GM19455 (cell line): ENCODE measurements around the gene TDP2.
A peak's percentile ranks its signal among the peaks of the same experiment; 100 is the strongest.
"Not testable (repeated sequence)": the region's sequence is repeated elsewhere in the genome, so short reads cannot be mapped to it uniquely, and the experiment has no call there.

Source experiments
- ATAC-seq: cut with Tn5 transposase; IDR thresholded peaks from one replicate; pipeline ENCODE4 v1.9.1; 2021; ENCODE audit not compliant: unreplicated experiment

The TDP2 gene

DNA sequence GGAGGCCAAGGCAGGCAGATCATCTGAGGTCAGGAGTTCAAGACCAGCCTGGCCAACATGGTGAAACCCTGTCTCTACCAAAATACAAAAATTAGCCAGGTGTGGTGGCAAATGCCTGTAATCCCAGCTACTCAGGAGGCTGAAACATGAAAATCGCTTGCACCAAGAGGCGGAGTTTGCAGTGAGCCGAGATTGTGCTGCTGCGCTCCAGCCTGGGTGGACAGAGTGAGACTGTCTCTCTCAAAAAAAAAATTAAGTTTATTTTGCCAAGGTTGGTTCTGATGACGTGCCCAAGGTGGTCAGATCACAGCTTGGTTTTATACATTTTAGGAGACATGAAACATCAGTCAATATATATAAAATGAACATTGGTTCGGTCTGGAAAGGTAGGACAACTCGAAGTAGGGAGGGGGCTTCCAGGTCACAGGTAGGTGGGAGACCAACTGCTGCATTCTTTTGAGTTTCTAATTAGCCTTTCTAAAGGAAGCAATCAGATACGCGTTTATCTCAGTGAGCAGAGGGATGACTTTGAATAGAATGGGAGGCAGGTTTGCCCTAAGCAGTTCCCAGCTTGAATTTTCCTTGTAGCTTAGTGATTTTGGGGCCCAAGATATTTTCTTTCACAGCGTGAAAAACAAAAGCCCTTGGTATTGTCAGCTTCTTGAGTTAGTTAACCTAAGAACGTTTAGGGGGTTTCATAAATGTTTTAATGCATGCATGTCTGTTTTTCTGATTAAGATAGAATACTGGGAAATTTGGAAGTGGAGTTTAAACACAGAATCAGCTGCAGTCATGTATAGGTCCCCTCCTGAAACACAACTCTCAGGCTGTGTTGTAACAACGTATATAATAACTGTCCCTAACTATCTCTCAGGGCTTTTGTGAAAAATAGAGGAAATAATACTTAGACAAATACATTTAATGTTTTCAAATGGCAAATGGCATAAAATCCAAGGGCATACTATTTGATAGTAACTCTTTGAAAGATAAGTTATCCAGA lies 16.9 kb upstream of the TDP2 start:
- ATAC-seq: no peak

DNA sequence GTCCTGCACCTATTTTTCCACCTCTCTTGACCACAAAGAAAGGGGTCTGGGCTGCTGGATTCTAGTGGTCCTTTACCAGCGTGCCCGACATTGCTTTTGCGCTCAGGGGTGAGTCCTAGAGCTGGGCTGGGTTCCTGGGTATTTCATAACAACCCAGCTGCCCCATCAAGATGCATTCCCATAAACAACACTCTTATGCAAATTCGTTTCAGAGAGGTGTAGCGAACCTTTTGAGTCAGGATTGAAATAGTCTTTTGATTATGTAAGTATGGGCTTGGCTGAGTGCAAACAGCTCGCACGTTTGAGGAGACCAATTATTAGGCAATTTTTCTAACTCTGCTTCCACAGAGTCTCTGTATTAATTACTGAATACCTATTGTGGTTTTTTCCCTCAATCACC lies 13.9 kb upstream of the TDP2 start:
- ATAC-seq: no peak

DNA sequence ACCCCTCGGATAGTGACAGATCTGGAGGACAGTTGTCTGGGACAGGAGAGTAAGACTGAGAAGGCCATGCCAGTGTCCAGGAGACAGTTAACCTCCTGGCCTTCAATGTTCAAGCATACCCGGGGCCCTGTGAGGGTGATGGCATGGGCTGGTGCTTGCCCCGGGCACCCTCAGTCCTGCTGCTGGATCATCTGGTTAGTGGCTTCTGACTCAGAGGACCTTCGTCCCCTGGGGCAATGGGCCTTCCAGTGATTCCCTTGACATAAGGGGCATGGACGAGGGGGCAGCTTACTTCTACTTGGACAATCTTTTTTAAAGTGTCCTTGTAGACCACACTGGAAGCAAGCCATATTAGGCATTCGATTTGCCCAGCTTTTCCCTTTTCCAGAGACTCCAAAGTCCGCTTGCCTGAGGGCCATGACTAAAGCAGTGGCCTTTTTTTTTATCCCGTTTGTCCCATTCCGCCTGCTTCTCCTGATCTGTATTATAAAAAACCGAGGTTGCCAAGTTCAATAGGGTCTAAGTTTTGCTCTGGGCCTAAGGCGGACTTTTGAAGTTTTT lies 12.2 kb upstream of the TDP2 start:
- not testable (repeated sequence) for ATAC-seq

DNA sequence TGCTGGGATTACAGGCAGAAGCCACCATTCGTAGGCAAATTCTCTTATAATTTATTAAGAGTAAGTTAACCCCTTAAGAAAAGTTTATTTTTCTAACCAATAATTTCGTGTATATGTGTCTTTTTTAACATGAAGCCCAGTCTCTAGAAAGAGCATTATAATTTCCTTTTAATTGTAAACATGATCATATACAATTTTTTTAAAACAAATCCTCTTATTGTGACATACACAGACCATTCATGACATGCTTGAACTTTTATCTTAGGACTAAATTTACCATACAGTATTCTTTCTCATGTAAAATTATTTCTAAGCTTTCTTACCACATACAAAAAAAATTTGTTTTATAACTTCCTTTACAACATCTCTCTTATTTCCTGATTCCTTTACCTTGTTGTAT lies 6.9 kb upstream of the TDP2 start:
- no peak for ATAC-seq

DNA sequence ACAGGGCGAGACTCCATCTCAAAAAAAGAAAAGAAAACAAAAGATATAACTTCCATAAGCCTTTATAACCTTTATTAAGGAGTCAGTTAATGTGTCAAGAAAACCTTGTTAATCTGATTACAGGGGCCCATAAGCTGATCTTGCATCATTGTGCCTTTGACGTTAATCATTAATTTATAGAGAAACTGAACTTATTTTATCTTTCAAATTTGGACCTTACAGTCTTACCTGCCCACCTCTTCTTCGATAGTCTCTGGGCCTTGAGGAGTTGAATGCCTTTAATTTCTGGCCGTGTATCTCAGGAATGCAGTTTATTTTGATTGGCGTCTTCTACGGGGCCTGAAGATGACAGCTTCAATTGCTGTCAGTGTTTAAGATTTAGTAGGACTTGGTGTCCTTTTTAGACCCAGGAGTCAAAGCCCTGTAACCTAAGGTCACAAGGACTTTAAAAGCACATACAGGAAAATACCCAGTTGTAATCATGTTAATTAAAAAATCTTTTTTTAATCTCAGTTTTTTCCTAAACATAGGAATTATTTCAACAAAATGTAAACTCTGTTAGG lies 6.0 kb upstream of the TDP2 start:
- ATAC-seq: no peak

DNA sequence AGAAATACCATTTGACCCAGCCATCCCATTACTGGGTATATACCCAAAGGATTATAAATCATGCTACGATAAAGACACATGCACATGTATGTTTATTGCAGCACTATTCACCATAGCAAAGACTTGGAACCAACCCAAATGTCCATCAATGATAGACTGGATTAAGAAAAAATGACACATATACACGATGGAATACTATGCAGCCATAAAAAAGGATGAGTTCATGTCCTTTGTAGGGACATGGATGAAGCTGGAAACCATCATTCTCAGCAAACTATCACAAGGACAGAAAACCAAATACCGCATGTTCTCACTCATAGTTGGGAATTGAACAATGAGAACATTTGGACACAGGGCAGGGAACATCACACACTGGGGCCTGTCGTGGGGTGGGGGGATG lies 4.4 kb upstream of the TDP2 start:
- ATAC-seq: not testable (repeated sequence)

DNA sequence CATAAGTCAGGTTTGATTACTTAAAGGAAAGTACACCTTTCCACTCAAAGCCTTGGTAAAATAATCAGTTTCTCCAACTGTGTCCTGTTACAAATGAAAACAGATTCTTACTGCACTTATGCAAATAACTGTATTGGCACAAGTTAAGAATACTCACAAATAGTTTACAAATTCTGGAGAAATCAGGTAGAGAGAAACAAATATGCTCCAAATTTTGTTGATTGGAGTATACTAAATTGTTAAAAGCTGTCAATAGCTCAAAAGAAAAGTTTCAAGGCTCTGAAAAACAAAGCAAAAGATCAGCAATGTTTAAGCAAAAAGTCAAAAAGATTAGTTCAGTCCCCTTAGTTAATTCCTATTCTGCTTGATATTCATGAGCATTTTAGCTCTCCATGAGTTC lies 3.8 kb upstream of the TDP2 start:
- ATAC-seq: not testable (repeated sequence)

DNA sequence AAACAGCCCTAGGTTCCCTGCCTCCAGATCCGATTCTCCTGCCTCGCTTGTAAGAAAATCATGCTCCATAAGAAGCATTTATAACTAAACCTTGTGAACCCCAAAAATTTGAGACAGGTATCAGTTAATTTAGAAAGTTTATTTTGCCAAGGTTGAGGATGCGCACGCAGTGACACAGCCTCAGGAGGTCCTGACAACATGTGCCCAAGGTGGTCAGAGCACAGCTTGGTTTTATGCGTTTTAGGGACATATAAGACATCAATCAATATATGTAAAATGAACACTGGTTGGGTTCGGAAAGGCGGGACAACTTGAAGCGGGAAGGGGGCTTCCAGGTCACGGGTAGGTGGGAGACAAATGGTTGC lies 2.3 kb upstream of the TDP2 start:
- ATAC-seq: no peak

DNA sequence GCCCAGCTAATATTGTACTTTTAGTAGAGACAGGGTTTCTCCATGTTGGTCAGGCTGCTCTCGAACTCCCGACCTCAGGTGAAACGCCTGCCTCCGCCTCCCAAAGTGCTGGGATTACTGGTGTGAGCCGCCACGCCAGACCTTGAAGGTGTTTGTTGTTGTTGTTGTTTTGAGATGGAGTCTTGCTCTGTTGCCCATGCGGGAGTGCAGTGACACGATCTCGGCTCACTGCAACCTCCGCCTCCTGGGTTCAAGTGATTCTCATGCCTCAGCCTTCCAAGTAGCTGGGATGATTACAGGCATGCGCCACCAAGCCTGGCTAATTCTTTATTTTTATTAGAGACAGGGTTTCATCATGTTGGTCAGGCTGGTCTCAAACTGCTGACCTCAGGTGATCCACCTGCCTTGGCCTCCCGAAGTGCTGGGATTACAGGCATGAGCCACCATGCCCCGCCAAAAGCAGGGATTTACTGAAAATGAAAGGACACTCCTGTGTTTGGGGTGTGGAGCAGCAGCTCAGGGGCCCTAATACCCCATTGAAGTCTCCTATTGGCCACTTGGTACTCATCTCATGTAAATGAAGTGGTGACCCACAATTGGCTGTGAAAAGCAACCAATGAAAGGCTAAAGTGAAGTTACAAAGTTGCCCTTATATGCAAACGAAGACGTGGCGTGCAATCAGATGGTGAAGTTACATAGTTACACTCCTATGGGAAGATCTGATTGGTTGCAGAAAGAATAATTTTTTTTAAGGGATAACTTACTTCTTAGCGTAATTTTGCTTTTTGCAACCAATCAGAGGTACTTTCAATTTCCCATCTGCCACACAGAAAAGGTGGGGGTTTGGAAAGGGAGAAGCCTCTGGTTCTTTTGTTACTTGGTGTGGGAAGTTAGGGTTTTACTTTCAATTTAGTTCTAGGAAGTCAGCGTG lies 1.6 kb upstream of the TDP2 start:
- not testable (repeated sequence) for ATAC-seq

DNA sequence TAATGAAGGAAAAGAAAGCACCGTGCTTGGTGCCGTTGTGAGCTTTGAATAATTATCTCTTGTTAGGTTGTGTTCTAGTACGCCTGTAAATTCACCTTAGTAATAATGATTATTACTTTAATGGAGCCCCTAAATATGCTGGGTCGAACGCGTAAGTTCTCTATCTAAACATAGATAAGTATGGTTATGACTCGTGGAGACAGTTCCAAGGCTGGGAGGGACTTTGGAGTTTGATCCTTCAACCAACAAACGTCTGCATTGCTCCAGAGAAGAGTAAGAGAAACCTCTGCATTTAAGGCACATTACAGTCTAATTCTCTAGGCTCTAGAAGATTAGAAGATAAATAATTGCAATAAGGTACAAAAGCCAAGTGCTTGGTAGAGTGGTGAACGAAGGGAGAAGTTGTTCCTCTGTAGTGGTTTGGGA lies 692 bp upstream of the TDP2 start:
- ATAC-seq: peak; percentile 3

DNA sequence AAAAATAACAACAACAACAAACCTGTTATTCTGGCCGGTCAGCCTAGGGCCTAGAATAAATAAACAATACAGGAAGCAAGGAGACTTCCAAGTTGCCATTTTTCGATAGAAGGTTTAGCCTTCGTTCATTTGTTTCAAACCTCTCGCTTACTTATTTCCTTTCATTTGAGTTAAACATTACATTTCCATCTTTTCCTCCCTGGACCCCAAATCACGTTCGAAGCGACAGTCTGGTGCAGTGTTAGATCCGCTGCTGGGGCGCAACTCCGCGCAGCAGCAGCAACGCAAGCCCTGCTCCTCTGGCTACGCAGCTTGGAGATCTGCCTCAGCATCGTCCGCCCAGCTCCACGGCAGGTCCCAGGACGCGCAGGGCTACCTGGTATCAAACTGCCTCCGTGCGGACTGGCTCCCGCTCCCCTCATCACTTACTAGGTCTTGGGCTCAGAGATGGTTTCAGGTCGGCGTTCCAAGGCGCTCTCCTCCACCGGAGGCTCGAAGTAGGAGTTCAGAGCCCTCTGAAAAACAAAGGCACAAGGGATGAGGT lies 530 bp downstream of the TDP2 start:
- peak; percentile 43 for ATAC-seq

DNA sequence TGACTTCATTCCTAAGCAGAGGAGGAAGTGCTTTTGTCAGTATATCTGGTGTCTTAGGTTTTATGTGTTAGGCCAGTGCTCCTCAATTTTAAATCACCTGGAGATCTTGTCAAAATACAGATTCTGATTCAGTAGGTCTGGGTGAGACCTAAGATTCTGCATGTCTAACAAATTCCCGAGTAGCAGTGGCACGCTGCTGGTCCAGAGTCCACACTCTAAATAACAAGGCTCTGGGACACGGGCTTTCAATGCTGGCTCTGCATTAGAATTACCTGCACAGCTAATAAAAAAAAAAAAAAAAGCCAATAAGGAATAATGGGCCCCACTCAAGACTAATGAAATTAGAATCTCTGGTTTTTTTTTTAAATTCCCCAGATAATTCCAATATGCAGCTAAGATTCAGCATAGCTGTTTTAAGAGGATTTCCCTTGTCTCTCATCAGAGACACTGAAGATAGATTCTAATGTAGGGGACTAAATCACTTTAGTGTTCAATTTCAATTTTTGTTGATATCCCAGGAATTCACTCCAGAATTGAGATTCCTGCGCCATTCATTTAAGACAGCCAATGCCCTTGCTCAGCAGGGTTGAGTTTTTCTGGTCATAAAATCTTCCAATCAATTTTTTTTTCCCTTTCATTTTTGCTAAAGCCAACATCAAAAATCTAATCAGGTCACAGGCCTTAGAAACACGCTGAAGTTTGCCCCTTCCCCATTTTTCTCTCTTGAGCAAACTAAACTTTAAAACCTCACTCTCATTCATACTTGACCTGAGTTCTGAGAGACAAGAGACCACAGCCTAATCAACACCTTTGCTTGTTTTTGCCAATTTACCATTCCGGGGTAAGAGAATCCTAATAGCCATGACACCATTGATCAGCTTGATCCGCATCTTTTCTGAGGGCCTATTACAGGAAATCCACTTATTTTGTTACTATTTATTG lies 2.4 kb downstream of the TDP2 start:
- ATAC-seq: no peak

DNA sequence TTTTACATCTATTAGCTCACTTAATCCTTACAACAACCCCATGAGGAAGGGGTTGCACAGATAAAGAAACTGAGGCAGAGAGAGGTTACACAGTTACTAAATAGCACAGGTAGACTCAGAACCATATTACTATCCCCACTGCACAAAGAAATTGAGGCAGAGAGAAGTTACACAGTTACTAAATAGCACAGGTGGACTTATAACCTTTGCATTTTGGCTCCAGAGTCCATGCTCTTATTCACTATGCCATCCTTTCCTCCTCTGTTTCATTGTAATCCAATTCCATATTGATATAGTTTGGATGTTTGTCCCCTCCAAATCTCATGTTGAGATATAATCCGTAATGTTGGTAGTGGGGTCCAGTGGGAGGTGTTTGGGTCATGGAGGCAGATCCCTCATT lies 3.5 kb downstream of the TDP2 start:
- ATAC-seq: no peak

DNA sequence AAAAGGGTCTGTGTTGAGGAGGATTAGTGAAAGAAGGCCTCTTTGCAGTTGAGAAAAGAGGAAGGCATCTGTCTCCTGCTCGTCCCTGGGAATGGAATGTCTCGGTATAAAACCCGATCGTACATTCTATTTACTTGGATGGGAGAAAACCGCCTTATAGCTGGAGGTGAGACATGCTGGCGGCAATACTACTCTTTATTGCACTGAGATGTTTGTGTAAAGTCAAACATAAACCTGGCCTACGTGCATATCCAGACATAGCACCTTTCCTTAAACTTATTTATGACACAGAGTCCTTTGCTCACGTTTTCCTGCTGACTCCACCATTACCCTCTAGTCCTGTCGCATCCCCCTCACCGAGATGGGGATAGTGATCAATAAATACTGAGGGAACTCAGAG lies 4.5 kb downstream of the TDP2 start:
- ATAC-seq: no peak

DNA sequence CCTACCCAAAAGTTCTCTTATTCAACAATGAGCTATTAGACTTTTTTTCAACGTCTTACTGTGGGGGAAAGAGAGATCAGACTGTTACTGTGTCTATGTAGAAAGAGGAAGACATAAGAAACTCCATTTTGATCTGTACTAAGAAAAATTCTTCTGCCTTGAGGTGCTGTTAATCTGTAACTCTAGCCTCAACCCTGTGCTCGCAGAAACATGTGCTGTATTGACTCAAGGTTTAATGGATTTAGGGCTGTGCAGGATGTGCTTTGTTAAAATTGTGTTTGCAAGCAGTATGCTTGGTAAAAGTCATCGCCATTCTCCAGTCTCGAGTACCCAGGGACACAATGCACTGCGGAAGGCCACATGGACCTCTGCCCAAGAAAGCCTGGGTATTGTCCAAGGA lies 4.9 kb downstream of the TDP2 start:
- not testable (repeated sequence) for ATAC-seq

DNA sequence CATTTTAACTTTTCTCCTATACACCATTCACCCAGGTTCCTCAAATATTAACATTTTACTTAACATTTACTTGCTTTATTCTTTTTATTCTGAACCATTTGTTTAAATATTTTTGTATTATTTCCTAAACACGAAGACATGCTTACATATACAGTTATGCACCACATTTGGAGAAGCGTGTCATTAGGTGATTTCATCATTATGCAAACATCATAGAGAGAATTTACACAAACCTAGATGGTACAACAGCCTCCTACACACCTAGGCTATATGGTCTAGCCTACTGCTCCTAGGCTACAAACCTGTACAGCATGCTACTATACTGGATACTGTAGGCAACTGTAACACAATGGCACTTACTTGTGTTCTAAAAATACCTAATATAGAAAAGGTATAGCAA lies 6.6 kb downstream of the TDP2 start:
- no peak for ATAC-seq

DNA sequence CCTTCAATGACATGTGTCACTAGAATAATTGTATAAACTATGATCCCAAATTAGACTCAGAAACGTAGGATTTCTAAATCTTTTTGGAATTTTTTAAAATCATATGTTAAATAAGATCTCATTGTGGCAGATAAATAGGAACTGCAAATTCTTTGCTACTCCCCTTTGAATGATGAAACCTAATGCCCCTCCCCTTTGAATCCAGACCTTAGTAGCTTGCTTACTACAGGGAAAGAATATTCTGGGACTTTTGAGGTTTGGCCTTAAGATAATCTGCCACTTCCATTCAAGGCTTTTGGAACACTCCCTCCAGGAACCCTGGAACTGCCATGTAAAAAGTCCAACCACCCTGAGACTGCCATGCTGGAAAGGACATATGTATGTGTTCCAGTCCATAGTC lies 7.1 kb downstream of the TDP2 start:
- ATAC-seq: no peak

DNA sequence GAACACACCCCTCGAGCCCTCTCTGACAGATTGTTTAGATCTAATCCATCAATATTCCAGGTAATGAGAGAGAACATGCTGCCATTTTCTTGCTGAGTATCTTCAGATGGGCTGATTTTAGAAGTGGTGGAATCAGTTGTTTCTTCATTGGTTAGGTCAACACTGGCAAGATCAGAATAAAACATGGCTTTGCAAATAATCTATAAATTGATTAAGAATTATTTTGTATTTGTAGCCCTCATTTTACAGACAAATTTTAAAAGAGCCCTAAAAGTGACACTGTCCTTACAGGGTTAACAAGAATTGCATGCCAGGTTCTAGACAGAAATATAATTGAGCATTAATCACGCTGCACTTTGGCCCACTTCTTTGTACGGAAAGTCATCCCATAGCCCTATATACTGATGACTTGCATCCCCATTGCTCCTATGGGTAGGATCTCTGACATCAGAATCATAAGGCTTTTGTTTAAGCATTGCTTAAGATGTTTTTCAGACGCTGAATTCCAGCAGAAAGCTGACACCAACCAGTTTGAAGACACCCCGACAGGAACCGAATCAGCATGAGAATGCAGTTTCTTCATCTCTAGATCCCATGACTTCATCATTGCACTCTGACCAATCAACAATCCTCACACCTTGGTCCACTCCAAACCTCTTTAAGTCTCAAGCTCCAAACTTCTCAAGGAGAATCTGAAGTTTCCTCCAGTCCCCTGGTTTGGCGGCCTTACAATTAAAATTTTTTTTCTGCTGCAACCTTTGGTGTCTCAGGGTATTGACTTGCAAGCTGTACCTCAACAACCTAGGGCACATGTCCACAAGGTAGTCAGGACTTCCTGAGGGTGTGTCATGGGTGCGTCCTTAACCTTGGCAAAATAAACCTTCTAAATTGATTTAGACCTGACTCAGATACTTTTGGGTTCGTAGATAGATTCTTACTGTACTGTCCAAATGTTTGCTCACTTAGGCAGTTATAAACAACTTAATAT lies 7.8 kb downstream of the TDP2 start:
- ATAC-seq: no peak

DNA sequence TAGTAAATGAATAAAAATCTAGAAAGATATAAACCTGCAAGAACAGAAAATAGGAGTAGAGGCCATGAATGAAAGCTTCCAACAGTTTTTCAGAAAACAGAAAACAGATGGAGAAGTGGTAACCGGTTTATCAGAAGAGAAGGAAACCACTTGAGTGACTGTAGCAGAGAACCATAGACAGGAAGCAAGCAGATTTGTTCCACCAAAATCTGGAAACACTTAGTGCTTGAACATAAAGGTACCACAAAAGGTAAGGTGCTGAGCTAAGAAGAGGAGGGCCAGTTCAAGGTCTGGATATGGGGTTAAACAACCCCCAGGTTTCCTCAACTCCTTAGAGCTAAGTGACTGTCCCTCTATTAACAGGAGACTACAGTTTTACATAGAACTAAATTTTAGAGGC lies 11.5 kb downstream of the TDP2 start:
- no peak for ATAC-seq
